ENCODE data around the gene SLC7A11.

GRCh38 chr4:138223231-138223910 lies 18.8 kb downstream of the SLC7A11 start:
- no peak for TF ChIP-seq ISL1 (CRISPR knock-in tag; IDR thresholded peaks at IDR 0.05)
- no peak for TF ChIP-seq ARNTL (CRISPR knock-in tag; IDR thresholded peaks at IDR 0.05; ENCODE audit: borderline replicate concordance, low read depth)
